Activated T-helper 17 cell treated with anti-CD3 and anti-CD28 coated beads, Interleukin-2, amount 50 U/mL, for 72 hours (primary cell): ENCODE results near the gene HBB. TPM values are rescaled to one million over a fixed set of nuclear protein-coding genes. Genes with fewer than 3 reads are reported as not detected.
"Not testable (repeated sequence)": the region's sequence is repeated elsewhere in the genome, so short reads cannot be mapped to it uniquely, and the experiment has no call there.

ENCODE experiments used
- ATAC-seq: fragments of 150-1000 bp; cut with Tn5 transposase; replicated peaks from 2 replicates; pipeline ENCODE4 v1.10.0; 2021; ENCODE audit warnings: mild to moderate bottlenecking, moderate library complexity
- H3K27ac Mint-ChIP-seq: one replicate; pipeline ENCODE4 v1.8.0; 2022; ENCODE audit warnings: mixed read lengths
- H3K27me3 Mint-ChIP-seq: one replicate; pipeline ENCODE4 v1.8.0; 2022; ENCODE audit warnings: mixed read lengths
- H3K36me3 Mint-ChIP-seq: one replicate; pipeline ENCODE4 v1.8.0; 2022; ENCODE audit warnings: low read depth, mild to moderate bottlenecking, mixed read lengths
- H3K4me1 Mint-ChIP-seq: one replicate; pipeline ENCODE4 v1.8.0; 2022; ENCODE audit warnings: mixed read lengths
- H3K4me3 Mint-ChIP-seq: one replicate; pipeline ENCODE4 v1.8.0; 2022; ENCODE audit warnings: mild to moderate bottlenecking, mixed read lengths
- H3K9me3 Mint-ChIP-seq: one replicate; pipeline ENCODE4 v1.8.0; 2022; ENCODE audit warnings: mixed read lengths
- total RNA-seq, 2 donors: library from RNA; stranded (reverse); gene quantifications; one replicate each; pipeline ENCODE4 v1.2.3, GENCODE V29; 2022

The HBB gene
- total RNA-seq, result not detected

DNA sequence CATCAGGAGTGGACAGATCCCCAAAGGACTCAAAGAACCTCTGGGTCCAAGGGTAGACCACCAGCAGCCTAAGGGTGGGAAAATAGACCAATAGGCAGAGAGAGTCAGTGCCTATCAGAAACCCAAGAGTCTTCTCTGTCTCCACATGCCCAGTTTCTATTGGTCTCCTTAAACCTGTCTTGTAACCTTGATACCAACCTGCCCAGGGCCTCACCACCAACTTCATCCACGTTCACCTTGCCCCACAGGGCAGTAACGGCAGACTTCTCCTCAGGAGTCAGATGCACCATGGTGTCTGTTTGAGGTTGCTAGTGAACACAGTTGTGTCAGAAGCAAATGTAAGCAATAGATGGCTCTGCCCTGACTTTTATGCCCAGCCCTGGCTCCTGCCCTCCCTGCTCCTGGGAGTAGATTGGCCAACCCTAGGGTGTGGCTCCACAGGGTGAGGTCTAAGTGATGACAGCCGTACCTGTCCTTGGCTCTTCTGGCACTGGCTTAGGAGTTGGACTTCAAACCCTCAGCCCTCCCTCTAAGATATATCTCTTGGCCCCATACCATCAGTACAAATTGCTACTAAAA lies at the start of gene HBB:
HBB (minus strand) TSS at position 340 of the 579 bp plus-strand sequence; CDS start at position 290, 50 bp downstream.
- ATAC-seq, result no peak
- Mint-ChIP-seq H3K9me3 (no peaks in the 10 kb centered on the region), H3K27me3 (peaks cover 4% of the 10 kb centered on the region), H3K4me1 (no peaks in the 10 kb centered on the region), H3K27ac (no peak within 1 kb of the TSS), H3K4me3 (no peak within 1 kb of the TSS), H3K36me3 (no peaks in the 10 kb centered on the region)

DNA sequence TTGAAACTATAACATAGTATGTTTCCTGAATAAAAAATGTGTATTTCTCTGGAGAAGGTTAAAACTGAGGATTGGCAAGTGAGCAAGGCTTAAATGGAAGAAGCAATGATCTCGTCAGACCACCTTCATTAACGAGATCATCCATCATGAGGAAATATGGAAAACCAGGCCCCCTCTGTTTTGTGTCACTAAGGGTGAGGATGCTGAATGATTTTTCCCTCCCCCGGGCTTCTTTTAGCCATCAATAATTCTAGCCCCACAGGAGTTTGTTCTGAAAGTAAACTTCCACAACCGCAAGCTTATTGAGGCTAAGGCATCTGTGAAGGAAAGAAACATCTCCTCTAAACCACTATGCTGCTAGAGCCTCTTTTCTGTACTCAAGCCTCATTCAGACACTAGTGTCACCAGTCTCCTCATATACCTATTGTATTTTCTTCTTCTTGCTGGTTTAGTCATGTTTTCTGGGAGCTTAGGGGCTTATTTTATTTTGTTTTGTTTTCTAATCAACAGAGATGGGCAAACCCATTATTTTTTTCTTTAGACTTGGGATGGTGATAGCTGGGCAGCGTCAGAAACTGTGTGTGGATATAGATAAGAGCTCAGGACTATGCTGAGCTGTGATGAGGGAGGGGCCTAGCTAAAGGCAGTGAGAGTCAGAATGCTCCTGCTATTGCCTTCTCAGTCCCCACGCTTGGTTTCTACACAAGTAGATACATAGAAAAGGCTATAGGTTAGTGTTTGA lies 48.7 kb upstream of the HBB start:
- no peak overlapping the region for H3K27ac Mint-ChIP-seq
- ATAC-seq, result no peak
- H3K27me3 Mint-ChIP-seq, result no peaks in the 10 kb centered on the region
- no peaks in the 10 kb centered on the region for H3K36me3 Mint-ChIP-seq
- no peaks in the 10 kb centered on the region for H3K4me1 Mint-ChIP-seq
- no peak overlapping the region for H3K4me3 Mint-ChIP-seq
- H3K9me3 Mint-ChIP-seq, result no peaks in the 10 kb centered on the region

DNA sequence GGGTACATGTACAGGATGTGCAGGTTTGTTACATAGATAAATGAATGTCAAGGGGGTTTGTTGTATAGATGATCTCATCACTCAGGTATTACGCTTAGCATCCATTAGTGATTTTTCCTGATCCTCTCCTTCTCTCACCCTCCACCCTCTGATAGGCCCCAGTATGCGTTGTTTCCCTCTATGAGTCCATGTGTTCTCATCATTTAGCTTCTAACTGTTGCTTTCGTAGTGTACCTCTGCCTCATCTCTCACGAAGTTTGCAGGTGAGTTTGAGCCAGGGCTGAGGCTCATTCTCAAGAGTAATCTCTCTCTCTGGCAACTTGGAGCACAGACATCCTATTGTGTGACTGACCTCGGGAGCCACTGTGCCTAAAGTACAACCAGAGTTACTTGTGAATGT lies 47.5 kb upstream of the HBB start:
- H3K36me3 Mint-ChIP-seq, result no peaks in the 10 kb centered on the region
- H3K9me3 Mint-ChIP-seq, result no peaks in the 10 kb centered on the region
- no peaks in the 10 kb centered on the region for H3K4me1 Mint-ChIP-seq
- no peak overlapping the region for H3K27ac Mint-ChIP-seq
- peaks cover 3% of the 10 kb centered on the region for H3K27me3 Mint-ChIP-seq
- H3K4me3 Mint-ChIP-seq, result no peak overlapping the region
- no peak for ATAC-seq

DNA sequence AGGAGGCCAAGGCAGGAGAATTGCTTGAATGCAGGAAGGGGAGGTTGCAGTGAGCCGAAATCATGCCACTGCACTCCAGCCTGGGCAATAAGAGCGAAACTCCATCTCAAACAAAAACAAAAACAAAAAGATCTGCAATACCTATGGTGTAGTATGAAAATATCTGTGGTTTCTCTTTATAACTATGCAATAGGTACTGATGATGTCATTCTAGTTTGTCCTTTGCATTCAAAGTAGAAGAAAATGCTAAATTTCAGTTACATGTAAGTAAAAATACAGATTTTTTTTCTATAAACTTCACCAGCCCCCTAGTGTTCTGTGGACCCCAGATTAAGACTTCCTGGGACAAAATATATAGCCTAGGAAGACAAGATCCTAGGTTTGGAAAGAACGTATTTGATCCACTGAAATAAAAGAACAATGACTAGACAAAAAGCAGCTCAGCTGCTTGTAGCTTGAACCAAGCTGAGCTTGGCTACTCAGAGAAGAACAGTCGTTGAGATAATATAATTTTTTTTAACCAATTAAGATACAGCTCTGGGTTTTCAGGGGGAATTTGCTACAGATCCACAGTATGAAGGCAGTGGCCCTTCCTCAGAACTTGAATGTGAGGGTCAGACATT lies 45.6 kb upstream of the HBB start:
- H3K36me3 Mint-ChIP-seq, result no peaks in the 10 kb centered on the region
- H3K27me3 Mint-ChIP-seq, result peaks cover 3% of the 10 kb centered on the region
- no peaks in the 10 kb centered on the region for H3K9me3 Mint-ChIP-seq
- H3K4me1 Mint-ChIP-seq, result no peaks in the 10 kb centered on the region
- no peak overlapping the region for H3K4me3 Mint-ChIP-seq
- no peak overlapping the region for H3K27ac Mint-ChIP-seq
- ATAC-seq, result no peak

DNA sequence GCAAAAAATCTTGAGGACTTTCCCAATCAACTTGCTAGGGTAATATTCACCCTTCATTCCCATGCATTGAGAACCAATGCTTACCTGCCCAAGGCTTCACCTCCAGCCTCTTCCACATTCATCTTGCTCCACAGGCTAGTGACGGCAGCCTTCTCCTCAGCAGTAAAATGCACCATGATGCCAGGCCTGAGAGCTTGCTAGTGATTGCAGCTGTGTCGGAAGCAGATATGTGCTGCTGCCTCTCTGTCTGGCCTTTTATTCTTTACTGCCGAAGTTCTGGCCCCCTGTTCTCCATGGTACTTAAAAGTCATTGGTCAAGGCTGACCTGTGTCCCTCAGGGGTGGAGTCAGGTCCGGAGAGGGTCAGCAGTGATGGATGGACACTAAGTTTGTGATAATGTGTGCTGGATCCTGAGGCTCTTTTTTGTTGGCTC lies 42.9 kb upstream of the HBB start, which contains the start of gene HBE1:
HBE1 (minus strand) TSS at position 231 of the 433 bp plus-strand sequence; CDS start at position 176, 55 bp downstream.
- H3K27ac Mint-ChIP-seq, result no peak within 1 kb of the TSS
- no peak for ATAC-seq
- no peaks in the 10 kb centered on the region for H3K4me1 Mint-ChIP-seq
- H3K27me3 Mint-ChIP-seq, result peaks cover 3% of the 10 kb centered on the region
- no peaks in the 10 kb centered on the region for H3K36me3 Mint-ChIP-seq
- no peak within 1 kb of the TSS for H3K4me3 Mint-ChIP-seq
- H3K9me3 Mint-ChIP-seq, result no peaks in the 10 kb centered on the region

DNA sequence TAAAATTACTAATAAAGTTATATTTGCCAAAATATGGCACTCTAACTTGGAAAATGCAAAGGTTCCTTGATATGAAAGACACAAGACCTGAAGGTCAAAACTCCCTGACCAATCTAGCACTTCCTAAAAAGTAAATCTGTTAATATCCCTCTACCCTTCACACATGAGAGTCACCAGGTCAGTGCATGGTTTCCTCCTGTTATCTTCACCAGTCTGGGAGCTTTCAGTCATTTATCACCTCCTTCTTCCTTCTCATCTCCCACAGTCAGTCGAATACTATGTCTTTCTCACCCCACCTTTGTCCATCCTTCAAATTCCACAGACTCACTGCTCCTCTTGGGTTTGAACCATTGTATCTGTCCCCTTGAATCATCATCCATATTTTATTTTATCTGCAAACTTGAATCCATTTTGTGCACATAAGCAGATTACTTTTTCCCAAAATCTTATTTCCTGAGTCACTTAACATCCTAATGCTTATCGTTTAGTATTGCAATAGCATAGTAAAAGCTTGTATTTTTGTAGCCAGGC lies 40.2 kb upstream of the HBB start:
- no peak for ATAC-seq
- H3K27me3 Mint-ChIP-seq, result peaks cover 3% of the 10 kb centered on the region
- H3K27ac Mint-ChIP-seq, result no peak overlapping the region
- no peaks in the 10 kb centered on the region for H3K36me3 Mint-ChIP-seq
- H3K9me3 Mint-ChIP-seq, result no peaks in the 10 kb centered on the region
- no peaks in the 10 kb centered on the region for H3K4me1 Mint-ChIP-seq
- H3K4me3 Mint-ChIP-seq, result no peak overlapping the region

DNA sequence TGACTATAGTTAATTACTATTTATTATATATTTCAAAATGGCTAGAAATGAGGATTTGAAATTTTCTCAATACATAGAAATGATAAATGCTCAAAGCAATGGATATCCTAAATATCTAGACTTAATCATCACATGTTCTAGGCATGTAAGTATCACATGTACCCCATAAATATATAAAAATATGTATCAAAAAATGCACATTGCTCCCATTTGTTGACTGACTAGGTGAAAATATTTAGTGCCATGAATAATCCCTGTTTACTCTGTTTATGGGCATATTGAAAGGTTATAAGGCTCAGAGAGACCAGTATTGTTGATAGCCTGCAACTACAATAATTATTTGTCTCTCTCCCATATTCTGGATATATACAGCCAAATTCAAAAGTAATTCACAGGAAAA lies 39.7 kb upstream of the HBB start:
- H3K36me3 Mint-ChIP-seq, result no peaks in the 10 kb centered on the region
- no peak for ATAC-seq
- H3K4me3 Mint-ChIP-seq, result no peak overlapping the region
- no peak overlapping the region for H3K27ac Mint-ChIP-seq
- H3K9me3 Mint-ChIP-seq, result no peaks in the 10 kb centered on the region
- no peaks in the 10 kb centered on the region for H3K4me1 Mint-ChIP-seq
- H3K27me3 Mint-ChIP-seq, result peaks cover 3% of the 10 kb centered on the region

DNA sequence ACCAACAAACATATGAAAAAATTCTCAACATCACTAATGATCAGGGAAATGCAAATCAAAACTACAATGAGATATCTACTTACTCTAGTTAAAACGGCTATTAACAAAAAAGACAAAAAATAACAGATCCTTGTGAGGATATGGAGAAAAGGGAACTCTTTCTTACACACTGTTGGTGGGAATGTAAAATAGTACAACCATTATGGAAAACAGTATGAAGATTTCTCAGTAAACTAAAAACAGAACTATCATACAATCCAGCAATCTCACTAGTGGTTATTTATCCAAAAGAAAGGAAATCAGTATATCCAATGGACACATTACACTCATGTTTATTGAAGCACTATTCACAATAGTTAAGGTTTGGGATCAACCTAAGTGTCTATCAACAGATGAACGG lies 39.0 kb upstream of the HBB start:
- no peak overlapping the region for H3K4me3 Mint-ChIP-seq
- H3K9me3 Mint-ChIP-seq, result no peaks in the 10 kb centered on the region
- peaks cover 3% of the 10 kb centered on the region for H3K27me3 Mint-ChIP-seq
- no peaks in the 10 kb centered on the region for H3K4me1 Mint-ChIP-seq
- H3K36me3 Mint-ChIP-seq, result no peaks in the 10 kb centered on the region
- ATAC-seq, result no peak
- no peak overlapping the region for H3K27ac Mint-ChIP-seq

DNA sequence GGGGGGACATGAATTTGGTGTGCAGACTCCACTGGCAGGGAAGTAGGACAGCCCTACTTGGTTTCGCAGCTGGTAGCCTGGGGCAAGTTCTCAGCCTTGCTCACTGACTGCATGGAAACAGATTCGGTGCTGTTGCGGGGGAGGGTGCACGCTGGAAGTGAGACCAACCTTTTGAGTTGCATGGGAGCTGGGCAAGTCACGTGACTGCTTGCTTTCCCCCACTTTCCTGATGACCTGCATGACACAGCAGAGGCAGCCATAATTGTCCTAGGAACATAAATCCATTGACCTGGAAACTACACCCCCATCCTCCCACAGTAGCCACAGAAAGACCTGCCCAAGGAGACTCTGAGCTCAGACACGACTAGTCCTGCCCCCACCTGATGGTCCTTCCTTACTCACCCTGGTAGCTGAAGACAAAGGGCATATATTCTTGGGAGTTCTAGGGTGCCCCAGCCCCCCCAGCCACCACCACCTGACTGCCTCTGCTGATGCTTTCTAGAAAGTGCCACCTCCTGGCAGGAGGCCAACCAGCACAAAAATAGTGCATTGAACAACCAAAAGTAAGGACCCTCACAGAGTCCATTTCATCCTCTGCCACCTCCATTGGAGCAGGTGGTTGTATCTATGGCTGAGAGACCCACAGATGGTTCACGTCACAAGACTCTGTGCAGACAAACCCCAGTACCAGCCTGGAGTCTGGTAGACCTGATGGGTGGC lies 31.8 kb upstream of the HBB start:
- ATAC-seq, result no peak
- no peak overlapping the region for H3K4me3 Mint-ChIP-seq
- no peaks in the 10 kb centered on the region for H3K4me1 Mint-ChIP-seq
- no peaks in the 10 kb centered on the region for H3K9me3 Mint-ChIP-seq
- no peaks in the 10 kb centered on the region for H3K36me3 Mint-ChIP-seq
- H3K27ac Mint-ChIP-seq, result no peak overlapping the region
- H3K27me3 Mint-ChIP-seq, result peaks cover 7% of the 10 kb centered on the region

DNA sequence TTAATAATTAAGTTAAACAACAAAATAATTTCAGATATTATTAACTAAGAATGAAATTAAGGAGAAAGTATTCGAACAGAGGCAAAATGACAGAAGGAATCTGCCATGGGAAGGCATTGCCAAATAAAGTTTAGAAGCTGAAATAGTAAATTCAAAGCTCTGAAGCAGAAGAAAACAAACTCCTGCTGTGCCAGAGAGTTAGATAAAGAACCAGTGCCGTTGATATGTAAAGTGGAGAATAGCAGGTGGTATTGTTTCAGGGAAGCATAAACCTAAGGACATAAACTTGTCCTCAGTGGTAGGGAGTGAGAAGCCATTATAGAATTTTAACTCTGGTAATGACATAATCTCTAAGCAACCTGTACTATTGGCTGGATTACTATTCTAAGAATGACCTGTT lies 30.4 kb upstream of the HBB start:
- H3K36me3 Mint-ChIP-seq, result no peaks in the 10 kb centered on the region
- ATAC-seq, result no peak
- H3K27ac Mint-ChIP-seq, result no peak overlapping the region
- H3K4me3 Mint-ChIP-seq, result no peak overlapping the region
- no peaks in the 10 kb centered on the region for H3K4me1 Mint-ChIP-seq
- H3K27me3 Mint-ChIP-seq, result peaks cover 10% of the 10 kb centered on the region
- H3K9me3 Mint-ChIP-seq, result no peaks in the 10 kb centered on the region

DNA sequence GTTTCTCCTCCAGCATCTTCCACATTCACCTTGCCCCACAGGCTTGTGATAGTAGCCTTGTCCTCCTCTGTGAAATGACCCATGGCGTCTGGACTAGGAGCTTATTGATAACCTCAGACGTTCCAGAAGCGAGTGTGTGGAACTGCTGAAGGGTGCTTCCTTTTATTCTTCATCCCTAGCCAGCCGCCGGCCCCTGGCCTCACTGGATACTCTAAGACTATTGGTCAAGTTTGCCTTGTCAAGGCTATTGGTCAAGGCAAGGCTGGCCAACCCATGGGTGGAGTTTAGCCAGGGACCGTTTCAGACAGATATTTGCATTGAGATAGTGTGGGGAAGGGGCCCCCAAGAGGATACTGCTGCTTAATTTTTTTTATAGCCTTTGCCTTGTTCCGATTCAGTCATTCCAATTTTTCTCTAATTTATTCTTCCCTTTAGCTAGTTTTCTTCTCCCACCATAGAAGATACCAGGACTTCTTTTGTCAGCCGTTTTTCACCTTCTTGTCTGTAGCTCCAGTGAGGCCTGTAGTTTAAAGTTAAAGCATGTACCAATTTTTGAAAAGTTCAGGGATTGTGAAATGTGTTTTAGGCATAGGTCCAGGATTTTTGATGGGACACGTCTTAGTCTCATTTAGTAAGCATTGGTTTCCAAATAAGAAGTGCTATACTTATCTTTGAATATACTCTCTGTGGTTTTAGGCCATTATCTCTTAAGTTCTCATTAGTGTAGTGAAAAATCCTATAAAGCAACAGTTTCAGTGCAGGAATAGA lies 28.0 kb upstream of the HBB start, which contains the start of gene HBG2:
HBG2 (minus strand) TSS at position 136 of the 768 bp plus-strand sequence; CDS start at position 83, 53 bp downstream.
- not testable (repeated sequence) for H3K9me3 Mint-ChIP-seq, H3K27ac Mint-ChIP-seq, ATAC-seq

DNA sequence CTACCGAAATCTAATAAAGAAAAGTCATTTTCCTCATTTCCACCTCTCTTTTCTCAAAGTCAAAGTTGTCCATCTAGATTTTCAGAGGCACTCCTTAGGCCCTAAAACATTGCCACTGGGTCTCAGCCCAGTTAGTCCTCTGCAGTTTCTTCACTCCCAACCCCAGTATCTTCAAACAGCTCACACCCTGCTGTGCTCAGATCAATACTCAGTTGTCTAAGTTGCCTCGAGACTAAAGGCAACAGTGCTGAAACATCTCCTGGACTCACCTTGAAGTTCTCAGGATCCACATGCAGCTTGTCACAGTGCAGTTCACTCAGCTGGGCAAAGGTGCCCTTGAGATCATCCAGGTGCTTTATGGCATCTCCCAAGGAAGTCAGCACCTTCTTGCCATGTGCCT lies 27.2 kb upstream of the HBB start:
- peaks cover 16% of the 10 kb centered on the region for H3K27me3 Mint-ChIP-seq
- not testable (repeated sequence) for ATAC-seq, H3K4me3 Mint-ChIP-seq, H3K4me1 Mint-ChIP-seq, H3K36me3 Mint-ChIP-seq, H3K9me3 Mint-ChIP-seq, H3K27ac Mint-ChIP-seq

More for the DNA sequence above, 28.0 kb upstream of the HBB start, which contains the start of gene HBG2:
- not testable (repeated sequence) for H3K4me3 Mint-ChIP-seq, H3K4me1 Mint-ChIP-seq, H3K36me3 Mint-ChIP-seq
- peaks cover 16% of the 10 kb centered on the region for H3K27me3 Mint-ChIP-seq

DNA sequence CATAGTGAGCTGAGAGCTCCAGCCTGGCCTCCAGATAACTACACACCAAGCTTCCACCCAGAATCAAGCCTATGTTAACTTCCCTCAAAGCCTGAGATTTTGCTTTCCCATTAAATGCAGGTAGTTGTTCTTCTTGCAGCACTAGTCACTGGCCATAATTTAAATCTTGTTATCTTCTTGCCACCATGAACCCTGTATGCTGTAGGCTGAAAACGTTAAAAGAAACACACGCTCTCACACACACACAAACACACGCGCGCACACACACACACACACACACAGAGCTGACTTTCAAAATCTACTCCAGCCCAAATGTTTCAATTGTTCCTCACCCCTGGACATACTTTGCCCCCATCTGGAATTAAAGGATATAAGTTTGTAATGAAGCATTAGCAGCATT lies 26.6 kb upstream of the HBB start:
- not testable (repeated sequence) for H3K4me1 Mint-ChIP-seq, ATAC-seq, H3K27ac Mint-ChIP-seq, H3K4me3 Mint-ChIP-seq, H3K36me3 Mint-ChIP-seq, H3K9me3 Mint-ChIP-seq
- peaks cover 16% of the 10 kb centered on the region for H3K27me3 Mint-ChIP-seq

DNA sequence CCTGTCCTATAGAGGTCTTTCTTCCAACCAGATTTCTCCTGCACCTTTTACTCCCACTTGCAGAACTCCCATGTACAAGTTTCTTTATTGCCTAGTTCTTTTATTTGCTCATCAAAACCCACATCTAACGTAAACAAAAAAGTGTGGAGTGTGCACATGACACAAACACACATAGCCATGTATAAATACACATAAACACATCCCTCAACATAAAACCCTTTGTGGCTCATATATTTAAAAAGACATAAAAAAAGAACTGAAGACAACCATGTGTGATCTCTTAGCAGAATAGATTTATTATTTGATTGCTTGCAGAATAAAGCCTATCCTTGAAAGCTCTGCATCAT lies 26.0 kb upstream of the HBB start:
- no peak overlapping the region for H3K4me3 Mint-ChIP-seq
- no peaks in the 10 kb centered on the region for H3K9me3 Mint-ChIP-seq
- H3K27me3 Mint-ChIP-seq, result peaks cover 16% of the 10 kb centered on the region
- no peaks in the 10 kb centered on the region for H3K4me1 Mint-ChIP-seq
- ATAC-seq, result no peak
- no peaks in the 10 kb centered on the region for H3K36me3 Mint-ChIP-seq
- H3K27ac Mint-ChIP-seq, result no peak overlapping the region
